ENCODE measurements around the gene GAD1.

GRCh38 chr2:170817093-170818035, 677 bp downstream of the GAD1 start:
- TF ChIP-seq CTCF (IDR thresholded peaks at IDR 0.05 in 4 of 5, conservative IDR thresholded peaks at IDR 0.05 in 1 of 5) (no peak), POLR2A (IDR thresholded peaks at IDR 0.05) (no peak)
